ENCODE data around the gene ACMSD.

GRCh38 chr2:134869946-134870736 is 31.7 kb downstream of the ACMSD start:
- no peak for TF ChIP-seq CTCF (IDR thresholded peaks at IDR 0.05)
- TF ChIP-seq POLR2A (IDR thresholded peaks at IDR 0.05), result no peak

Measured in testis (tissue), 2 donors.